Ovary (tissue), 9 donors: ENCODE measurements around the gene ARID1B. TPM values are rescaled to one million over a fixed set of nuclear protein-coding genes. Genes with fewer than 3 reads are reported as not detected.

Experiments
- DNase-seq, 5 donors: peaks; one replicate each; pipeline ENCODE4 v3.0.0-alpha.2; 2019 to 2020
- H3K27ac ChIP-seq, 2 donors: fragments of 200-600 bp; one replicate each; pipeline versions ENCODE4 v1.5.1 to v1.8.0; 2019 to 2022
- H3K27me3 ChIP-seq: fragments of 200-600 bp; one replicate; pipeline ENCODE4 v1.8.0; 2022
- H3K36me3 ChIP-seq: fragments of 200-600 bp; sonication (generic); one replicate; pipeline ENCODE4 v1.5.1; 2019
- H3K4me1 ChIP-seq: one replicate; pipeline ENCODE4 v1.8.1; 2013; ENCODE audit warnings: mild to moderate bottlenecking, moderate library complexity; ENCODE audit not compliant: insufficient read depth
- H3K4me3 ChIP-seq: fragments of 200-600 bp; sonication (generic); one replicate; pipeline ENCODE4 v1.5.1; 2017
- H3K9me3 ChIP-seq, 2 donors: fragments of 200-600 bp in 1 of 2; sonication (generic) in 1 of 2; one replicate each; pipeline versions ENCODE4 v1.5.1 to v1.8.1; 2013 to 2019; ENCODE audit warnings: mild to moderate bottlenecking in 1 of 2, moderate library complexity in 1 of 2
- CTCF ChIP-seq, 3 donors: fragments of 450-650 bp in 2 of 3; fragments of 200-600 bp in 1 of 3; IDR thresholded peaks; one replicate each; pipeline versions ENCODE4 v1.5.1 to v1.8.0; 2016 to 2022; ENCODE audit warnings: antibody characterized with exemption in 3 of 3, mild to moderate bottlenecking in 1 of 3
- EP300 ChIP-seq: sonication (generic); formaldehyde crosslinking; IDR thresholded peaks from one replicate; pipeline ENCODE4 v1.6.1; 2017; ENCODE audit warnings: antibody characterized with exemption
- POLR2A ChIP-seq: fragments of 450-650 bp; IDR thresholded peaks from one replicate; pipeline ENCODE4 v1.6.1; 2017; ENCODE audit warnings: antibody characterized with exemption, mild to moderate bottlenecking, moderate library complexity
- WGBS, 3 donors: extraction: QIAGEN DNeasy Blood & Tissue Kit in 1 of 3; methylation state at CpG; one replicate each; pipeline versions ENCODE4 v1.1.5 to v1.1.7; 2013 to 2017; 5-methylcytosine and 5-hydroxymethylcytosine counted together
- intact Hi-C, 4 donors: fragments of 100-400 bp; cut with DNase I; formaldehyde crosslinking; loops; one replicate each; pipeline versions ENCODE4 v1.11.0 to v1.15.1; 2022 to 2023
- polyA plus RNA-seq, 2 donors: library from polyadenylated mRNA; stranded (reverse); fragments of 200-250 nt in 1 of 2; fragments of 350-450 nt in 1 of 2; fragmentation: Illumina TruSeq in 1 of 2; extraction: RNeasy Lipid Tissue Mini Kit (QIAGEN cat#74804) in 1 of 2; gene quantifications; one replicate each; pipeline ENCODE4 v1.2.3, GENCODE V29; 2013 to 2014
- total RNA-seq, 7 donors: library from RNA; depleted of rRNA in 2 of 7; stranded (reverse); fragments of >200 nt in 2 of 7; fragmentation: NEBNext Ultra II Directional in 3 of 7; extraction: Animal tissue kit (Norgen Biotek cat#: 25700) in 3 of 7; gene quantifications; one replicate each; pipeline versions ENCODE4 v1.1.0 to v1.2.4, GENCODE V29; 2016 to 2023
- donor health status: DM: no; HTN: no; CAD: no; lungs with moderate emphysema.
- donor health status: DM: no; HTN: no; CAD: no.
- donor health status: Bipolar disorder and iron deficiency.
- donor health status: DM: yes; HTN: yes; CAD: no.
- donor health status: DM: no; HTN: no; CAD: no.
- donor health status: DM: yes; HTN: yes; CAD: no.

ARID1B gene
- total and polyA plus RNA-seq, 9 donors, result 33.2 to 144 (median 105) TPM

- intact Hi-C loops, result no loop called here
- H3K27ac ChIP-seq, result no peak overlapping the region
- H3K4me3 ChIP-seq, result no peak overlapping the region
- H3K36me3 ChIP-seq, result no peaks in the 10 kb centered on the region
- no peaks in the 10 kb centered on the region for H3K9me3 ChIP-seq
- H3K27me3 ChIP-seq, result no peaks in the 10 kb centered on the region
- peaks cover 5% of the 10 kb centered on the region for H3K4me1 ChIP-seq
- 97 to 98% (median 97%) methylated on average over 5 of the region's 5 CpGs for WGBS, 3 donors
- DNase-seq, result no peak
- TF ChIP-seq CTCF (IDR thresholded peaks at IDR 0.05) (no peak), POLR2A (no peak), EP300 (no peak)
Observed at GRCh38 chr6:157193443-157193996, 416.3 kb downstream of the ARID1B start.

GRCh38 chr6:157194110-157194509 lies 416.9 kb downstream of the ARID1B start:
- H3K4me1 ChIP-seq, result peaks cover 7% of the 10 kb centered on the region
- 94 to 96% (median 96%) methylated on average over 2 of the region's 2 CpGs for WGBS, 3 donors
- no peaks in the 10 kb centered on the region for H3K36me3 ChIP-seq
- intact Hi-C loops, result no loop called here
- no peak for TF ChIP-seq CTCF (IDR thresholded peaks at IDR 0.05)
- TF ChIP-seq EP300, result no peak
- no peak for TF ChIP-seq POLR2A
- no peak overlapping the region for H3K27ac ChIP-seq
- H3K27me3 ChIP-seq, result no peaks in the 10 kb centered on the region
- no peak overlapping the region for H3K4me3 ChIP-seq
- no peaks in the 10 kb centered on the region for H3K9me3 ChIP-seq
- DNase-seq, result no peak

GRCh38 chr6:157194643-157195042 lies 417.5 kb downstream of the ARID1B start:
- no peak overlapping the region for H3K4me3 ChIP-seq
- H3K36me3 ChIP-seq, result no peaks in the 10 kb centered on the region
- 62 to 79% (median 64%) methylated on average over 3 of the region's 3 CpGs for WGBS, 3 donors

GRCh38 chr6:157196391-157196790 lies 419.2 kb downstream of the ARID1B start:
- Histone ChIP-seq H3K36me3 (no peaks in the 10 kb centered on the region), H3K9me3 (no peaks in the 10 kb centered on the region), H3K27me3 (no peaks in the 10 kb centered on the region), H3K4me1 (peaks cover 7% of the 10 kb centered on the region), H3K4me3 (no peak overlapping the region), H3K27ac (no peak overlapping the region)
- DNase-seq, result no peak
- 90 to 100% (median 92%) methylated on average over 5 to 6 of the region's 6 CpGs for WGBS, 3 donors
- TF ChIP-seq CTCF (IDR thresholded peaks at IDR 0.05), result no peak
- TF ChIP-seq POLR2A, result no peak
- no peak for TF ChIP-seq EP300
- intact Hi-C loops, result no loop called here

More at GRCh38 chr6:157194643-157195042, 417.5 kb downstream of the ARID1B start:
- TF ChIP-seq EP300, result no peak
- TF ChIP-seq CTCF (IDR thresholded peaks at IDR 0.05), result no peak
- TF ChIP-seq POLR2A, result no peak
- no peaks in the 10 kb centered on the region for H3K9me3 ChIP-seq
- H3K4me1 ChIP-seq, result peaks cover 7% of the 10 kb centered on the region
- H3K27me3 ChIP-seq, result no peaks in the 10 kb centered on the region
- H3K27ac ChIP-seq, result peak overlapping the region in 1 of 2 donors; percentile 37
- no peak for DNase-seq
- intact Hi-C loops, result no loop called here
